Activated CD8-positive, alpha-beta memory T cell treated with anti-CD3 and anti-CD28 coated beads, Interleukin-2, amount 50 U/mL, for 48 hours (primary cell): ENCODE results near the gene NTN1.

Experiments used
- DNase-seq: peaks from one replicate; pipeline ENCODE4 v3.0.0-alpha.2; 2020

Gene NTN1

DNA sequence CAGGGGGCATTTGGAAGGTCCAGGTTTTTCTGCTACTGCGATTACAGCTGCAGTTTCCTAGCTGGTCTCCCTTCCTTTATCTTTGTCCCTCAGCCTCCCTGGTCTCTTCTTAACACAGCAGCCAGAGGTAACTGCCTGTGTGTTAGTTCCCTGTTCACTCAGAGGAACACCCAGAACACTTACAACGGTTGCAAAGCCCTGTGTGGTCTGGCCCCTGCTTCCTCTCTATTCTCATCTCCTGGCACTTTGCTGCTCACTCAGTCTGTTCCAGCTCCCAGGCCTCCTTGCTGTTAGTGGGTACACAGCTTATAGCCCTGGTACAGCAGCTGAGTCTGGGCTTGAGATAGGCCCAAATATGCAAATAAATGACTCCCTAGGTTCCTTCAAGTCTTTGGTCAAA is 16.4 kb downstream of the NTN1 start:
- peak; percentile 7 for DNase-seq

DNA sequence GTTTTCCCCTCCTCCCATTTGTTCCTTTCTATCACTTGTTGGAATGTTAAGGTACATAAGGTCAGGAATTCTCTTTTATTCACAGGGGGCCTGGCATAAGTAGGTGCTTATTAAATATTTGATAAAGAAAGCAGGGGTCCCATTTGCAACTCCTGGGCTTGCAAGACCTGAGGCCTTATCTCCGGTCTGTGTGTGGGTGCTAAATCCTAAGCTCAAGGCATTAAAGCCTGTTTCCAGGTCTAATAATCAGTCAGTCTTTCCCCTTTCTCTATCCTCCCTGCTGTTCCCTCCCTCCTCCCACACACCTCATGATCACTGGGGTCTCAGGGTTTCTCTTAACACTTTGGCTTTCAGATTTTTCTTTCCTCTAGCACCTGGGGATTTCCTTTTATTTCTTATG is 17.1 kb downstream of the NTN1 start:
- no peak for DNase-seq

DNA sequence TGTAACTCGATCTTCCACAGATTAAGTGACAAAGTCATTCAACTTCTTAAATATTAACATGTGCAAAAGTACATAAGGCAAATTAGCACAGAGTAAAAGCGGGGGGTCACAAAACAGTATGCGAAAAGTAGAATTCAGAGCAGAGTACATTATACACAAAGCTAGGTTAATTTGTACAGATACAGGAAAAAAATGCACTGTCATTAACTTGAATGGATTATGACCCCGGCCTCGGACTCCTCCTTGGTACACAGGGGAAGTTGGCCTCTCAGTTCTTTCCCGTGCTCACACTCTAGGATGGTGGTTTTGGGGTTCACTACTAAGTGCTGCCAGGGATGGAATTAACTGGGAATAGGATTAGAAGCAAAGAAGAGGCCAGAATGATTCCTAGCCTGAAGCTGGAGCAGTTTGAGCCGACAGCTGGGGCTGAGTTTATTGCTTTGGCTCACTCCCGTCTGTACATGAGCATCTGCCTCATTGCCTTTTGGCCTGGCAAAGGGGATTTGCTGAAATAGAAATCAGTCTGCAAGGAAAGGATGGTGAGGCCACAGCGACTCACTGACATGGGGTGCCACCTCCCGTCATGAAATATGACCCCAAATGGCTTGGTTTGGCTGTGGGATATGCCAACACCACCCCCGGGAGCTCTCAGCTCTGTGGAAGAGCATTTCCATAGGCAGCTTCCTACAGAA is 23.6 kb downstream of the NTN1 start:
- no peak for DNase-seq

DNA sequence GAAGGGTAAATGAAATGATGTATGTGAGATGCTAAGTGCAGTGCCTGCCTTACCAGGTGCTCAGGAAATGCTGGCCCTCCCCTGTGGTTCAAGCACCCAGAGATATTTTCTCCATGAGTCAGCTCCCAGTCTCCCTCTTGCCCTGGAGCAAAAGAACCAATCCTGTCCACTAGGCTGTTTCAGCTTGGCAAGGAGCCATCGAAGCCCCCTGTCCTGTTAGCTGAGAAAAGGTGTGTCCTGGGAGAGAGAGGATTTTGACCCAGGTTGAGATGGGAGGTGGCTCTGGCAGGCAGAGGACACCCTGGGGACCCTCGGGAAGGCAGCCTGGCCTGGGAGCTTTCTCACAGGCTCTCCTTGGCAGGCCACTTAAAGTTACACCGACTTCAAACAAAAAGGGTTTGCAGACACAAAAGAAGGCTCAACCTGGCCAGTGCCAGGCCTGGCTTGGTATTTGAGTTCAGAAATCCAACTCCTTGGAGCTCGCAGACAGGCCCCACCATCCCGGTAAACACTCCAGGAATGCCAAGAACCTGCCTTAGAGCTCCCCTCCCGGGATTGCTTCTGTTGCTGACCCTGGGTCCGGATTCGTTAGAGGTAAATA is 29.6 kb downstream of the NTN1 start:
- peak; percentile 45 for DNase-seq

DNA sequence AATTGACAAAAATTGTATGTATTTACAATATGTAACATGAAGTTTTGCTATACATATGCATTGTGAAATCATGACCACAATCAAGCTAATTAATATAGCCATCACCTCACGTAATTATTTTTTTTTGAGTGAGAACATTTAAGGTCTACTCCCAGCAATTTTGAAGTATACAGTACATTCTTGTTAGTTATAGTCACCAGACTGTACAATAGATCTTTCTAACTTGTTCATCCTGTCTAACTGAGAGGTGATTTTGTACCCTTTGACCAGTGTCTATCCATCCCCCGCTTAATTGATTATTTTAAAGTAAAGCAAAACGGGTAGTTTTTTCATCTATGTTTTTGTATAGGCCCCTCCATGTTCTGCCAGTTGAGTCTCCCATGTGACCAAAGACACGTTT is 30.3 kb downstream of the NTN1 start:
- DNase-seq, result no peak

DNA sequence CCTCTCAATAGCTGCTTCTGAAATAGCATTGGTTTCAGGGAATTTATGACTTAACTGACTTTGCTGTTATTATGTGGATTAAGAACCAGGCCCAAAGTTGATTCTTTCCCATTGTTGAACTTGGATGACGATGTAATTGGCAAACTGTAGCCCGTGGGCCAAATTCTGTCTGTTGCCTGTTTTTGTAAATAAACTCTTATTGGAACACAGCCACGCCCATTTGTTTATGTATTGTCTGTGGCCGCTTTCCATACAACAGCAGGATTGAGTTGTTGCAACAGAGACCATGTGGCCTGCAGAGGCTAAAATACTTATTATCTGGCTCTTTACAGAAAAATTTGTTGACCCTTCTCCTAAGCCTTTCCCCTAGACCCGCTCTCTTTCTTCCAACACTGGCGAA is 31.6 kb downstream of the NTN1 start:
- DNase-seq, result peak; percentile 2

DNA sequence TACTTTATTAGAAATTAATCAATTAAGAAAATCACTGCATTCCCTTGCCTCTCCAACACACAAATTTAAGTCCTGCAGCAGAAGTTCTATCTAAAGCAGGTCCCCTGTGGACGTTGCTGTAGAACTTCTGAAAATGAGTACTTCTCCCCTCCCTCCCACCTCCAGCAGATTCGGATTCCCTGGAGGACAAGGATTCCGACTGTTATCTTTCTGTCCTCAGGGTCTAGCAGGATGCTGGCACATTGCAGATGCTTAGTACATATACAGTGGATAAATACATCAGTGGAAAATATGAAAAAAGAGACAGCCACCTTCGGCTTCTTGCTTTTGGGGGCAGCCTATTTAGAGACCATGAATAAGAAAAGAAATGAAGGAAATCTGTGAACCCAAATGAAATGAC is 32.1 kb downstream of the NTN1 start:
- DNase-seq, result peak; percentile 3

DNA sequence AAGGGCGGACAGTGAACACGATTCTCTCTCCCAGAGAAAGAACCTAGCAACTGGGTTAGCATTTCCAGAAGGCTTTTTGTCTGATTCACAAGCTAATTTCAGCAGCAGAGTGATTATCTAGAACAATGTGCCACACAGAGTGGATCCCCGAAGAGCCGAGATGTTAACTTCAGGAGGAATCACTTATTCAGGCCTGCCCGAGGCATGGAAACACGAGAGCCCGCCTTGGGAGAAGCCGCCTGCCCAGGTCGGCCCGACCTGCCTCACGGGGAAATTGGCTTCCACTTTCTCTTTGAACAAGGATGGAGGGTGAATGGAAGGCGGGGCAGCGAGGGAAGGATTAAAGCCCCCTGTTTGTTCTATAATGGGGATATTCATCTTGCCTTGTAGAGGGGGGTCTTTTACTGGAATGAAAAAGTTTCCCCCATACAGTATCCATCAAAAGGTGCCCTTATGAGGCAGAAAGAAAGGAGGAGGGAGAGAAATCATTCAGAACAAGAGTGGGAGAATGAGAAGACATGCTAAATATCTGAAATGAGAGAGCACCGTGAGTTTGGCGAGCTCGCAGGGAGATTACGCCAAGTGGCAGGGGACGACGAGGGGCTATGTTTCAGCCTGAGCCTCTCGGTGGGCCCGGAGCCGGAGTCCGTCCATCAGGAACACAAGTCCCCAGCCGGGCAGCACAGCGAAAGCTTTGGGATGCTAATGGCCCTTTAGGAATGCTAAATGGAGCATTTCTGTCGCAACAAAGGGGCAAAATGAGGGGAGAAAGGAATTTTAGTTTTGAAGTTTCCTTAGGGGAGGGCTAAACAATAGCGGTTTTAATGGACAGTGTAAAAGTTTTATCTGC is 33.0 kb downstream of the NTN1 start:
- DNase-seq, result peak; percentile 17

DNA sequence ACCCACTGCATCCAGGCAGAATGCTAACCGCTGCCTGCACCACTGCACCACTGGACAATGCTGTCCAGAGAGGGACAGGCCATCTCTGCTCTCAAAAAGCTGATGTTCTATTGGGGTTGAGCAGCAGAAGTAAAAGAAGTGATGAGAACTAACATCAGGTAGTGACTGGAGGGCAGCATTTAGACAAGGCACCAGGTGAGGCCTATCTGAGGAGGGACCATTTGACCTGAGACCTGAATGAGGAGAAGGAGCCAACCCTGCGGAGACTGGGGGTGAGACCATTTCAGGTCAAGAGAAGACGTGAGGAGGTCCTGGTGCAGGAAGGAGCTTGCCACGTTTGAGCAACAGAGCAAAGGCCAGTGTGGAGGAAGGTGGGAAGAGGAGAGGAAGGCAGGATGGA is 34.0 kb downstream of the NTN1 start:
- DNase-seq, result no peak

DNA sequence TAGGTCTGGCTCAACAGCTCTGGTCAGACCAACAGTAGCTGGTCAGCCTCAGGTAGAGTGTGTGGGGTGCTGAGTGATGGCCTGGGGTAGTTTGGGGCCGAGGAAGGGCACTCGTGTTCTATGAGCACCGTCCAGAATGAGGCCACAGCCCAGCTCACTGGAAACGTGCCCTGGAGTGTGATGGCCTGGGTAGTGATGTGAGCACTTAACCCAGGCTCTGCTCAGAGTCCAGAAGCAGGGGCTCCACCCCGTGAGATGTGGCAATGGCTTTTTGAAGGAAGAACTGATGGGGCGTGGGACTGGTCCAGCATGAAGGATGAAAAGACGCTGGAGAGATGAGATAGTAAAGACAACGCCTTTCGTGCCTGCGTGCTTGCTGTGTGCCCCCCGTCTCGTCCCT is 35.3 kb downstream of the NTN1 start:
- DNase-seq, result peak; percentile 25

DNA sequence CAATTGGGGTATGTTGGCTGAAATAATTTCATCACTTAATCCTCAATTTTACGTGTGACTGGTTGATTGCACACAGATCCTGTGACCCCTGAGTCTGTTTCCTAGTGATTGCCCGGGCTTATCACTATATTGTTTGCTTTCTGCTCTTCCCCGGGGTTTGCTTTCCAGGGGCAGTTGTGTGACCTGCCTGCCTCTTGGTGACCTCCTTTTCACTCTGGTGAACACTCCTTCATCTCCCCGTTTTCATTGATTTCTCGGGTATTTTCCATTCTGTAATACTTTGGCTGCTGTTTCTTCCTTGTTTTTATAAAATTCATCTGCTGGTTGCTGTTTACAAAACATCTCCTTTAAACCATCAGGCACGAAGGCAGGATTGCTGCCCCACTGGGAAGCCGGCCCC is 36.0 kb downstream of the NTN1 start:
- peak; percentile 8 for DNase-seq

DNA sequence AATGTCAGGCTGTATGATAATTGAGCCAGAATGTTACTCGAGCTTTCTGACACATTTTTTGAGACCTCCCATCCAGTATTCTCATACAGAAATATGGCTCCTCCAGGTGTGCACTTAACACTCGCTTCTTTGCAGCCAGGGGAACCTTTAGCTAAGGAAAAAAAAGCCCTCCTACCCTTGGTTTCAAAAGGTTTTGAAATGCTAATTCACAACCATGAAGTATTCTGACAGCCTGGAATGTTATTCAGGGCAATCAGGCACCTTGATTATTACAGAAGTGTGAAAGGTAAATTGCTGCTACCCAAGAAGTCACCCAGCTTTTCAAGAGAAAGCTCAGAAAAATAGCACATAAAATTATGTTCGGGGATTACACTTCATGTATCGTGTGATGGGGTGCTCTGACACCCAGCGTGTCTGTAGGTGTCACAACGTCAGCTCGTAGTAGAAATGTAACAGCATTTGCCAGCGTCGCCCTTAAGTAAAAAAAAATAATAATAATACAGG is 41.1 kb downstream of the NTN1 start:
- peak; percentile 4 for DNase-seq

DNA sequence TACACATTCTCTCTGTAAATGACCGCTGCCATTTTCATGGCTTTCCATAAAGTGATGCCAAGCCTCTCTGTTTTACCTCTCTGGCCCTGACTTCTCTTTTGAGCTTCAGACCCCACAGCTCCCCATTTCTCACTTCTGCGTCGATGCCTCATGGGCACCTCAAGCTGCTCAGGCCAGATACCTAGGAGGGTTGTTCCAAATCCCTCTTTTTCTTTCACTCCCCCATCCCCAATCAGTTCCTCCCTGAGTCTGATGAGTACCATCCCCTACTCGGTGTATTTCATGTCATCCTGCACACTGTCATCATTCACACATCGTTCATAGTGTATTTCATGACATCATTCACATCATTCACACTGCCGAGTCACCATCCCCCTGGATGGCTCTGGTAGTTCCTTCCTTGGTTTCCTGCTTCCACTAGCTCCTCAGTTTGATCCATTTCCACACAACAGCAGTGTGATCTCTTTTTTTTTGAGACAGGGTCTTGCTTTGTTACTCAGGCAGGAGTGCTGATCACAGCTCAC is 43.1 kb downstream of the NTN1 start:
- DNase-seq, result peak; percentile 7

DNA sequence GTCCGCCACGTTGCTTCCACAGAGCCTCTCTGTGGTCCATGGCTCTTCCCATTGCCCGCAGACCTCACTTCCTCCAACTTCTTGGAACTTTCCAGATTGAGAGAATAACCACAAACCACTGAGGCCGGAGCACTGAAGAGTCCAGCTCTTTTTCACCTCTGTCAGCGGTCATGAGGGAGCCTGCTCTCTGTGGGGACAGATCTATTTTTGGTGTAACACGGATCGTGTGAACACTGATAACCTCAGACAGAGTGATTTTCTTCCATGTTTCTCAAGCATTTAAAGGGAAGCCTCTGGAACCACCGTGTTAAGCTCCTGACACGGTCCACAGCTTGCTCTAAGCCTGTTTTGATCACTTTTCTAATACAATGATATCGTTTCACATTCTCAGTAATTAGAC is 49.7 kb downstream of the NTN1 start:
- no peak for DNase-seq

DNA sequence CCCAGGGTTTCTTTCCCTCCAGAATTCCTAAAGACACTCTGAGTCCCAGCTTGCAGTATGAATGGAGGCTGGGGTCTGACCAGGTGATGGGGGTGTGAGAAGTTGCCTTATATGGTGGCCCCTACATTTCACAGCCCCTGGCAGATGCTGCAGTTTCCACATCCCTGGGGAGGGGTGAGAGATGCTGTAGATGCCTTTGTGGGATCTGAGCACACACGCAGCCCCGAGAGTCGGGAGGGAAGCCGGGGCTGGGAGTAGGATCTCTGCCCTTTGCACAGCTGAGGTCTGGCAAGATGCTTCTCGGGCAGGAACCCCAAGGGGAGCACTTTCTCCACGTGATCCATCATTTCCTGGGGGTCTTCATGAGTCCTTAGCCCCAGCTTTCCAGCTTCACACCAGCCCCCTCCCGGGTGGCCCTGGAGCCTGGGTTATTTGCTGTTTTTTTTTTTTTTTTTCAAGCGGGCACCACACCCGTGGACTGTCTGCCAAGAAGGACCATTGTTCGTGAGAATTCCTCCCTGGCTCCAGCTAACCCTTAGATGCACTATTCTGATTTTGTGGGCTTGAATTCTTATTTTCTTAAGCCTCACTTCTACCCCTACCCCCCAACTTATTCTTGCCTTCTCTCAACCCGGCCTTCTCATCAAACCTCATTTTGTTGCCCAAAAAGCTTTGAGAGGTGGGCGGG is 50.6 kb downstream of the NTN1 start:
- no peak for DNase-seq

DNA sequence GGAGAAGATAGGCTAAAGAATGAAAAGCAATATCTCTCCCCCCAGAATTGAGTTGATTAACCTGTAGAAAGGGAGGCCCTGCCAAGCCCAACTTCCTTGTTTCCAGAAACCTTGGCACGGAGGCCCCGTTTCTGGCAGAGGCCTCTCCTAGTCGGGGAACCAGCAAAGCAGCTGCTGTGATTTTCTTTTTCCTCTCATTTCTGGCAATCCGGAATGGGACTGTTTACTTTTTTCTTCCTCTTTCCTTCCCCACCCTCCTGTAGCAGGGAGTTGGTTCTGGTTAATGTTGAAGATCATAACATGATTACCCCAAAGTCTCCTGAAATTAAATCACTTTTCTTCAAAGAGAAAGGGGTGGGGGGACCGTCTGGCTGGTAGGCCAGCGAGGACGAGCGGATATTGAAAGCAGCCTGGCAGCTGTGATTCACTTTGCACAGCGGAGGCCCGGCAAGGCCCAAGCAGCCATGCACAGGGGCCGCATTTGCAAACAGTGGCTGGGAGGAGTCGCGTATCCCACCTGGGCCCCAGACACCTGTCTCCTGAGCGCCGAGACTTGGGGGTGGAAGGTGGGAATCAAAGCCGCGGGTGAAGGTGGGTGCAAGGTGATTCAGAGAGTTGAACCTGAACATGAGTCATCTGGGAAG is 51.5 kb downstream of the NTN1 start:
- no peak for DNase-seq

DNA sequence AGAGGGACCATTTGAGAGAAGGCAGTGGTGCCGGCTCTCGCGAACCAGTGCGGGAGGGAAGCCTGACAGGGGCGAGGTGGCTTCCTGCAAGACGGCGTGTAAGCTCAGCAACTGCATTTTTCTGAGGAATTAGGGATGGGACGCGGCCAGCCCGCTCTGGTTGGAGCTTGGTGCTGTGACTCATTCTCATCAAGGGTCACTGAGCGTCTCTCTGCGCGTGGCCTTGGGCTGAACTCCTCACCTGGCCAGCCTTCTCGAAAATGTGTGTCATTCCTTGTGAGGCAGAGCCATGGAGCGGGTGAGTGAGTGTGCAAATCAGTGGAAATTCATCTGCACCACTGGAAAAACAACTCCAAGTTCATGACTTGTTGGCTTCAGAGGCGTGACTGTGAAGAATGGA is 52.8 kb downstream of the NTN1 start:
- no peak for DNase-seq

DNA sequence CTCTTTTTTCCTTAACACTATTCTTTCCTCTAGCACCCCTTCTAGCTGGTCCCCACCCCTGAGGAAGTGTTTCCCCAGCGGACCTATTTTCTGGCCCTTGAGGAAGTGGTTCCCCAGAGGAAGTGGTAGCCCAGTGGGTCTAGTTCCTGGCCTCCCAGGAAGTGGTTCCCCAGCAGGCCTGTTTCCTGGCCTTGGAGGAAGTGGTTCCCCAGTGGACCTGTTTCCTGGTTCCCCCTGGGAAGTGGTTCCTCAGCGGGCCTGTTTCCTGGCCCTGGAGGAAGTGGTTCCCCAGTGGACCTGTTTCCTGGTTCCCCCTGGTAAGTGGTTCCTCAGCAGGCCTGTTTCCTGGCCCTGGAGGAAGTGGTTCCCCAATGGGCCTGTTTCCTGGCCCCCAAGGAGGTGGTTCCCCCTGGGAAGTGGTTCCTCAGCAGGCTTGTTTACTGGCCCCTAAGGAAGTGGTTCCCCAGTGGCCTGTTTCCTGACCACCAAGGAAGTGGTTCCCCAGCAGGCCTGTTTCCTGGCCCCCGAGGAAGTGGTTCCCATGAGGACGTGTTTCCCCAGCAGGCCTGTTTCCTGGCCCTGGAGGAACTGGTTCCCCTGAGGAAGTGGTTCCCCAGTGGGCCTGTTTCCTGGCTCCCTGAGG is 58.3 kb downstream of the NTN1 start:
- DNase-seq, result no peak

DNA sequence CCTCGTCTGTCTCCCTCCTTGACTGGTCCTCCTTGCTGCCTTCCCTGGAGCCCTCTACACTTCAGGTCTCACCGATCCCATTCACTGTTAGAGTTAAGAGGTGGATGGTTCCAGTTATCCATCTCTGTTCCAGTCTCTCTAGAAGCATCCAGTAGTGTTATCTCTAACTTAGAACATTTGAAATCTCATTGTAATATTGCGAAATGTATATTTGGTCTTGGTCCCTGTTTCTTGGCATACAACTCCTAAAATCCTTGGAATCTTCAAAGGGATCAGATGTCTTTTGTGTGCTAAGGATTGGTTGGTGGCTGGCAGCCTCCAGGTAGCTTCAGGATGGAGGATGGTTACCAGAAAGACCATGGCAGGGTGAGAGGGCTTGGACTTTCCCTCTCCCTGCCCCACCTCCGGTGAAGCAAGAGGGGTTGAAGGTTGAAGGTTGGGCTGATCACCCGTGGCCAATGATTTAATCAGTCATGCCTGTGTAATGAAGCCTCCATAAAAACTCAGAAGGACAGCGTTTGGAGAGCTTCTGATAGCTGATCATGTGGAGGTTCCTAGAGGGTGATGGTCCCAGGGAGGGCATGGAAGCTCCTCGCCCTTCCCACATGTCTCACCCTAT is 59.1 kb downstream of the NTN1 start:
- no peak for DNase-seq

DNA sequence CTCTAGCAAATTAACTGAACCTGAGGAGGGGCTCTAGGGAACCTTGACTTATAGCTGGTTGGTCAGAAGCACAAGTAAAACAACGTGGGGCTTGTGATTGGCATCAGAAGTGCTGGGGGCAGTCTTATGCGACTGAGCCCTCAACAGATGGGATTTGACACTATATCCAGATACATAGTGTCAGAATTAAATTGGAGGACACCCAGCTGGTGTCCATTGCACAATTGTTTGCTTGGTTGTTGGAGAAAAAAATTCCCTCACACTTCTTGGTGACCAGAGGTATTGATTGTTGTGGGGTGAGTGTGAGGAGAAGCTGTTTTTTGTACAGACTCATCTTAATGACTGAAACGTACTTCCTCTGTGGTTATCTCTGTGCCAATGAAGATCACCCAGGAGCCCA is 59.7 kb downstream of the NTN1 start:
- DNase-seq, result no peak

DNA sequence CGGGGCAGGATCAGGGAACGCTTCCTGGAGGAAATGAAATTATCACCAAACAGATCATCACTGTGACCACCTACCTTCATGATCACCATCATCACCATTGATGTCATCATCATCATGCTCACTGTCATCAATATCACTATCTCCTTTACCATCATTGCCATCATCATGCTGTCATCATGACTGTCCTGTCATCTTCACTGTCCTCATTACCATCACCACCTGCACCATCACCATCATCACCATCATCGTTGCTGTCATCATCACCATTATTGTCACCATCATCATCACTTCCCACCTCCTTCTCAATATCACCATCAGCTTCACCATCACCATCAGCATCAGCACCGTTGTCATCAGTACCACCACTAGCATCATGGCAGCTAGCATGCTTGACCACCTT is 65.3 kb downstream of the NTN1 start:
- DNase-seq, result no peak

DNA sequence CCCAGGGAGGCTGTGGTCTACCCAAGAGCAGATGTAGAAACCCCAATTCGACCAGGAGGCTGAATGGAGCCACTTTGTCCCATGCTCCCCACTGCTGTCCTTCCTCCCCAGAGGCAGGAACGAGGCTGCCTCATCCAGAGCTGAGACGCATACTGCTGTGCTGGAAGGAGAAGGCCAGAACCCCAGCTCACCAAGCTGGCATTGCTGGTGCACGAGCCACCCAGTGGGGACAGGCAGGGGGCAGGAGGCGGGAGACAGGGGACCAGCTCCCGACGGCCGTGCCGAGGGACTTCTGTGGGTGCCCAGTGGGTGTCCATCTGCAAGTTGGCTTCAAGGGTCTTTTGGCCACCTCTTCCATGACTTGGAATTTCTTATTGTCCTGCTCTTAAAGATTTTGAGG is 66.6 kb downstream of the NTN1 start:
- no peak for DNase-seq
